Activated CD4-positive, alpha-beta memory T cell treated with anti-CD3 and anti-CD28 coated beads, Interleukin-2, amount 10 ng/mL, durations not matched to agents 7 days and 5 days (primary cell): ENCODE results near the gene CYBRD1. TPM values are rescaled to one million over a fixed set of nuclear protein-coding genes. Genes with fewer than 3 reads are reported as not detected.
"Not testable (repeated sequence)": the region's sequence is repeated elsewhere in the genome, so short reads cannot be mapped to it uniquely, and the experiment has no call there.

Source experiments
- CTCF ChIA-PET: fragments of 350-600 bp; sonication (Branson Sonifier 250); formaldehyde crosslinking; loops from one replicate; lab custom pipeline; 2021; ENCODE audit warnings: antibody characterized with exemption, inconsistent platforms; lab: Charles Lee
- POLR2A ChIA-PET: fragments of 350-600 bp; sonication (Branson Sonifier 250); formaldehyde crosslinking; loops from one replicate; lab custom pipeline; 2021; ENCODE audit warnings: antibody characterized with exemption; lab: Charles Lee
- DNase-seq: peaks from one replicate; pipeline ENCODE4 v3.0.0-alpha.2; 2020
- H3K27ac Mint-ChIP-seq: one replicate; pipeline ENCODE4 v1.8.0; 2021; ENCODE audit warnings: mild to moderate bottlenecking, mixed read lengths
- H3K27me3 Mint-ChIP-seq: one replicate; pipeline ENCODE4 v1.8.0; 2021; ENCODE audit warnings: mixed read lengths
- H3K36me3 Mint-ChIP-seq: one replicate; pipeline ENCODE4 v1.8.0; 2021; ENCODE audit warnings: low read depth, mixed read lengths
- H3K4me1 Mint-ChIP-seq: one replicate; pipeline ENCODE4 v1.8.0; 2021; ENCODE audit warnings: mixed read lengths
- H3K4me3 Mint-ChIP-seq: one replicate; pipeline ENCODE4 v1.8.0; 2021; ENCODE audit warnings: mild to moderate bottlenecking, mixed read lengths
- H3K9me3 Mint-ChIP-seq: one replicate; pipeline ENCODE4 v1.8.0; 2021; ENCODE audit warnings: mixed read lengths
- total RNA-seq, 2 experiments: library from RNA; stranded (reverse); gene quantifications; one replicate each; pipeline ENCODE4 v1.2.3, GENCODE V29; 2021

The CYBRD1 gene
- total RNA-seq, 2 experiments from 2014 or later: 0.88 to 0.93 TPM

- no peak overlapping the region for H3K27ac Mint-ChIP-seq
- CTCF ChIA-PET: interaction anchor here (0.7 kb wide), 1 partner anchor 12 kb away, joined by 4 read pairs; no protein-coding TSS in a partner anchor
- H3K9me3 Mint-ChIP-seq: no peaks in the 10 kb centered on the region
- peak overlapping the region; percentile 77 for H3K4me3 Mint-ChIP-seq
- H3K27me3 Mint-ChIP-seq: peaks cover 62% of the 10 kb centered on the region
- no peak for DNase-seq
- POLR2A ChIA-PET: no interaction called here
- peaks cover 12% of the 10 kb centered on the region for H3K4me1 Mint-ChIP-seq
- no peaks in the 10 kb centered on the region for H3K36me3 Mint-ChIP-seq
Measured at GRCh38 chr2:171523088-171524017, 1.1 kb downstream of the CYBRD1 start.

- ChIA-PET POLR2A (no interaction called here), CTCF (interaction anchor here (0.7 kb wide), 1 partner anchor 11 kb away, joined by 4 read pairs; no protein-coding TSS in a partner anchor)
- Mint-ChIP-seq H3K27ac (no peak overlapping the region), H3K27me3 (peaks cover 64% of the 10 kb centered on the region), H3K9me3 (no peaks in the 10 kb centered on the region), H3K4me3 (peak overlapping the region; percentile 31), H3K4me1 (peaks cover 12% of the 10 kb centered on the region), H3K36me3 (no peaks in the 10 kb centered on the region)
- no peak for DNase-seq
Measured at GRCh38 chr2:171524018-171524401, 1.7 kb downstream of the CYBRD1 start.

GRCh38 chr2:171529914-171530313, 7.6 kb downstream of the CYBRD1 start:
- POLR2A ChIA-PET: no interaction called here
- Mint-ChIP-seq H3K9me3 (peaks cover 4% of the 10 kb centered on the region), H3K27me3 (peaks cover 47% of the 10 kb centered on the region), H3K4me3 (no peak overlapping the region), H3K36me3 (peaks cover 2% of the 10 kb centered on the region), H3K4me1 (no peaks in the 10 kb centered on the region), H3K27ac (no peak overlapping the region)
- CTCF ChIA-PET: no interaction called here
- DNase-seq: no peak

- Mint-ChIP-seq H3K27me3 (peaks cover 44% of the 10 kb centered on the region), H3K4me1 (no peaks in the 10 kb centered on the region), H3K36me3 (peaks cover 2% of the 10 kb centered on the region), H3K9me3 (peaks cover 4% of the 10 kb centered on the region), H3K4me3 (no peak overlapping the region), H3K27ac (no peak overlapping the region)
- DNase-seq: no peak
- POLR2A ChIA-PET: no interaction called here
- CTCF ChIA-PET: interaction anchor here (1.3 kb wide), 1 partner anchor 601 kb away, joined by 3 read pairs; the partner anchor contains the start of gene GORASP2
Measured at GRCh38 chr2:171530378-171530777, 8.1 kb downstream of the CYBRD1 start.

GRCh38 chr2:171530859-171531258, 8.6 kb downstream of the CYBRD1 start:
- POLR2A ChIA-PET, DNase-seq, H3K4me3 Mint-ChIP-seq, H3K4me1 Mint-ChIP-seq, H3K27ac Mint-ChIP-seq, H3K9me3 Mint-ChIP-seq, H3K36me3 Mint-ChIP-seq: not testable (repeated sequence)
- H3K27me3 Mint-ChIP-seq: peaks cover 41% of the 10 kb centered on the region
- CTCF ChIA-PET: interaction anchor here (0.7 to 1.3 kb wide), 3 partner anchors 28 to 602 kb away, joined by 3 to 4 read pairs (median 3); partner anchors contain the start of gene GORASP2

GRCh38 chr2:171531291-171531690, 9.0 kb downstream of the CYBRD1 start:
- CTCF ChIA-PET: interaction anchor here (0.7 to 1.3 kb wide), 4 partner anchors 11 to 602 kb away, joined by 3 to 4 read pairs (median 3); partner anchors contain the start of gene GORASP2
- no peaks in the 10 kb centered on the region for H3K4me1 Mint-ChIP-seq
- H3K36me3 Mint-ChIP-seq: peaks cover 2% of the 10 kb centered on the region
- peaks cover 4% of the 10 kb centered on the region for H3K9me3 Mint-ChIP-seq
- no peak for DNase-seq
- no peak overlapping the region for H3K4me3 Mint-ChIP-seq
- H3K27me3 Mint-ChIP-seq: peaks cover 41% of the 10 kb centered on the region
- no peak overlapping the region for H3K27ac Mint-ChIP-seq
- POLR2A ChIA-PET: no interaction called here

- H3K27me3 Mint-ChIP-seq: peaks cover 41% of the 10 kb centered on the region
- POLR2A ChIA-PET: no interaction called here
- no peak overlapping the region for H3K4me3 Mint-ChIP-seq
- H3K4me1 Mint-ChIP-seq: no peaks in the 10 kb centered on the region
- DNase-seq: no peak
- peaks cover 2% of the 10 kb centered on the region for H3K36me3 Mint-ChIP-seq
- CTCF ChIA-PET: interaction anchor here (1.2 to 1.3 kb wide), 3 partner anchors 11 to 603 kb away, joined by 3 read pairs; partner anchors contain the start of gene GORASP2
- no peak overlapping the region for H3K27ac Mint-ChIP-seq
- peaks cover 4% of the 10 kb centered on the region for H3K9me3 Mint-ChIP-seq
Measured at GRCh38 chr2:171531836-171532450, 9.7 kb downstream of the CYBRD1 start.

- CTCF ChIA-PET: no interaction called here
Measured at GRCh38 chr2:171533331-171533730, 11.1 kb downstream of the CYBRD1 start.

GRCh38 chr2:171535528-171535927, 13.3 kb downstream of the CYBRD1 start:
- H3K4me3 Mint-ChIP-seq, DNase-seq, POLR2A ChIA-PET, H3K4me1 Mint-ChIP-seq, H3K36me3 Mint-ChIP-seq, H3K9me3 Mint-ChIP-seq, H3K27ac Mint-ChIP-seq: not testable (repeated sequence)
- CTCF ChIA-PET: interaction anchor here (0.5 kb wide), 1 partner anchor 53 kb away, joined by 4 read pairs; no protein-coding TSS in a partner anchor
- peaks cover 26% of the 10 kb centered on the region for H3K27me3 Mint-ChIP-seq

More at GRCh38 chr2:171533331-171533730, 11.1 kb downstream of the CYBRD1 start:
- no peak for DNase-seq
- no peak overlapping the region for H3K4me3 Mint-ChIP-seq
- H3K36me3 Mint-ChIP-seq: peaks cover 2% of the 10 kb centered on the region
- no peaks in the 10 kb centered on the region for H3K4me1 Mint-ChIP-seq
- peaks cover 4% of the 10 kb centered on the region for H3K9me3 Mint-ChIP-seq
- H3K27ac Mint-ChIP-seq: no peak overlapping the region
- peaks cover 38% of the 10 kb centered on the region for H3K27me3 Mint-ChIP-seq
- POLR2A ChIA-PET: no interaction called here

- no peak for DNase-seq
- ChIA-PET CTCF (no interaction called here), POLR2A (no interaction called here)
- Mint-ChIP-seq H3K27me3 (peaks cover 17% of the 10 kb centered on the region), H3K27ac (no peak overlapping the region), H3K4me3 (no peak overlapping the region), H3K9me3 (no peaks in the 10 kb centered on the region), H3K36me3 (no peaks in the 10 kb centered on the region), H3K4me1 (no peaks in the 10 kb centered on the region)
Measured at GRCh38 chr2:171540437-171540836, 18.2 kb downstream of the CYBRD1 start.

- ChIA-PET POLR2A (no interaction called here), CTCF (interaction anchor here (0.7 to 0.9 kb wide), 2 partner anchors 408 to 568 kb away, joined by 3 to 4 read pairs; no protein-coding TSS in a partner anchor)
- Mint-ChIP-seq H3K27ac (no peak overlapping the region), H3K9me3 (no peaks in the 10 kb centered on the region), H3K27me3 (peaks cover 17% of the 10 kb centered on the region), H3K36me3 (no peaks in the 10 kb centered on the region), H3K4me3 (no peak overlapping the region), H3K4me1 (no peaks in the 10 kb centered on the region)
- DNase-seq: no peak
Measured at GRCh38 chr2:171541202-171541887, 19.1 kb downstream of the CYBRD1 start.

- no peak overlapping the region for H3K4me3 Mint-ChIP-seq
- H3K9me3 Mint-ChIP-seq: no peaks in the 10 kb centered on the region
- peaks cover 12% of the 10 kb centered on the region for H3K27me3 Mint-ChIP-seq
- POLR2A ChIA-PET: no interaction called here
- no peaks in the 10 kb centered on the region for H3K36me3 Mint-ChIP-seq
- CTCF ChIA-PET: interaction anchor here (0.7 kb wide), 3 partner anchors 119 to 988 kb away, joined by 3 read pairs; no protein-coding TSS in a partner anchor
- no peaks in the 10 kb centered on the region for H3K4me1 Mint-ChIP-seq
- no peak overlapping the region for H3K27ac Mint-ChIP-seq
- DNase-seq: no peak
Measured at GRCh38 chr2:171545086-171545485, 22.8 kb downstream of the CYBRD1 start.
